ENCODE results near the gene SLC9A6. TPM values are rescaled to one million over a fixed set of nuclear protein-coding genes. Genes with fewer than 3 reads are reported as not detected.

SLC9A6 gene
- total and polyA plus RNA-seq, 2 of the 8 experiments (the other 6 are each of a cell fraction or from before 2014, with no cell fraction given): 8.0 to 14.1 TPM

GRCh38 chrX:135974279-135974856 lies 10.9 kb upstream of the SLC9A6 start (continued):
- TF ChIP-seq CHD7 (IDR thresholded peaks at IDR 0.05; ENCODE audit: insufficient replicate concordance, low read length): no peak
